ENCODE results near the gene CEP55. TPM values are rescaled to one million over a fixed set of nuclear protein-coding genes. Genes with fewer than 3 reads are reported as not detected.

The CEP55 gene
- total RNA-seq, 1 experiment from 2014 or later: 17.3 TPM

GRCh38 chr10:93515071-93516005 lies 18.9 kb downstream of the CEP55 start:
- no peak for DNase-seq (ENCODE audit: low spot score)
- POLR2A ChIA-PET: no interaction called here
- CTCF ChIA-PET: no interaction called here
- H3K27ac Mint-ChIP-seq: no peak overlapping the region
- no peak for ATAC-seq
- peaks cover 55% of the 10 kb centered on the region for H3K36me3 Mint-ChIP-seq
- TF ChIP-seq ZNF281 (CRISPR knock-in tag; IDR thresholded peaks at IDR 0.05): no peak
- TF ChIP-seq JUN (CRISPR knock-in tag; IDR thresholded peaks at IDR 0.05): no peak
- TF ChIP-seq HMGXB4 (CRISPR knock-in tag; IDR thresholded peaks at IDR 0.05): no peak
- TF ChIP-seq CREB1 (CRISPR knock-in tag; IDR thresholded peaks at IDR 0.05): no peak
- TF ChIP-seq NR3C1 (CRISPR knock-in tag; conservative IDR thresholded peaks at IDR 0.05; ENCODE audit: low read depth): no peak
- TF ChIP-seq SMAD3 (CRISPR knock-in tag; IDR thresholded peaks at IDR 0.05; ENCODE audit: borderline replicate concordance): no peak
- no peak for TF ChIP-seq CREM (CRISPR knock-in tag; IDR thresholded peaks at IDR 0.05)
- no peak for TF ChIP-seq PREB (CRISPR knock-in tag; IDR thresholded peaks at IDR 0.05; ENCODE audit: borderline replicate concordance)
- no peak for TF ChIP-seq ESRRA (CRISPR knock-in tag; IDR thresholded peaks at IDR 0.05; ENCODE audit: borderline replicate concordance)
- no peak for TF ChIP-seq ERG (CRISPR knock-in tag; IDR thresholded peaks at IDR 0.05)
- TF ChIP-seq ZNF671 (CRISPR knock-in tag; IDR thresholded peaks at IDR 0.05): no peak
- peaks cover 5% of the 10 kb centered on the region for H3K4me1 Mint-ChIP-seq
- no peak overlapping the region for H3K4me3 Mint-ChIP-seq
- peaks cover 11% of the 10 kb centered on the region for H3K9me3 Mint-ChIP-seq
- no peaks in the 10 kb centered on the region for H3K27me3 Mint-ChIP-seq (ENCODE audit: low read depth)

GRCh38 chr10:93516006-93516380 lies 19.6 kb downstream of the CEP55 start:
- ChIA-PET POLR2A (no interaction called here), CTCF (interaction anchor here (1.2 kb wide), 1 partner anchor 34 kb away, joined by 5 read pairs; the partner anchor contains the start of gene MYOF)
- Mint-ChIP-seq H3K27me3 (ENCODE audit: low read depth) (no peaks in the 10 kb centered on the region), H3K27ac (no peak overlapping the region), H3K36me3 (peaks cover 62% of the 10 kb centered on the region), H3K9me3 (peaks cover 15% of the 10 kb centered on the region), H3K4me3 (no peak overlapping the region), H3K4me1 (peaks cover 5% of the 10 kb centered on the region)
- ATAC-seq (no peak), DNase-seq (ENCODE audit: low spot score) (no peak)
- TF ChIP-seq ZNF232 (CRISPR knock-in tag; IDR thresholded peaks at IDR 0.05) (no peak), ZNF396 (CRISPR knock-in tag; IDR thresholded peaks at IDR 0.05; ENCODE audit: borderline replicate concordance) (no peak)

- ChIA-PET CTCF (no interaction called here), POLR2A (no interaction called here)
- peaks cover 35% of the 10 kb centered on the region for H3K9me3 Mint-ChIP-seq
- no peaks in the 10 kb centered on the region for H3K4me1 Mint-ChIP-seq
- peaks cover 85% of the 10 kb centered on the region for H3K36me3 Mint-ChIP-seq
- DNase-seq (ENCODE audit: low spot score): no peak
- no peak for ATAC-seq
- no peak overlapping the region for H3K4me3 Mint-ChIP-seq
- H3K27ac Mint-ChIP-seq: no peak overlapping the region
- H3K27me3 Mint-ChIP-seq (ENCODE audit: low read depth): peaks cover 3% of the 10 kb centered on the region; the same call in 1 of the 2 replicates
- TF ChIP-seq SOX15 (CRISPR knock-in tag; IDR thresholded peaks at IDR 0.05): no peak
- TF ChIP-seq IRF1 (CRISPR knock-in tag; IDR thresholded peaks at IDR 0.05): no peak
- TF ChIP-seq FOXJ3 (CRISPR knock-in tag; IDR thresholded peaks at IDR 0.05; ENCODE audit: borderline replicate concordance): no peak
- TF ChIP-seq MAX (CRISPR knock-in tag; IDR thresholded peaks at IDR 0.05): no peak
These were observed 22.1 kb downstream of the CEP55 start for GRCh38 chr10:93518531-93518930.
